Nephron (organoid): ENCODE measurements around the gene KCNJ11.

ENCODE experiments used
- H3K27ac Mint-ChIP-seq, 3 experiments: 2 replicates each; pipeline ENCODE4 v1.8.0; 2020; ENCODE audit warnings: mixed read lengths in 3 of 3, mild to moderate bottlenecking in 2 of 3, moderate library complexity in 1 of 3
- H3K27me3 Mint-ChIP-seq: 2 replicates; pipeline ENCODE4 v1.8.0; 2021; ENCODE audit warnings: low read depth, mild to moderate bottlenecking, moderate library complexity, mixed read lengths
- H3K36me3 Mint-ChIP-seq: 2 replicates; pipeline ENCODE4 v1.8.0; 2020; ENCODE audit warnings: low read depth, mixed read lengths
- H3K4me1 Mint-ChIP-seq: 2 replicates; pipeline ENCODE4 v1.8.0; 2020; ENCODE audit warnings: mixed read lengths
- H3K4me3 Mint-ChIP-seq, 3 experiments: 2 replicates each; pipeline ENCODE4 v1.8.0; 2020; ENCODE audit warnings: mild to moderate bottlenecking in 3 of 3, mixed read lengths in 3 of 3, moderate library complexity in 2 of 3
- H3K9me3 Mint-ChIP-seq: 2 replicates; pipeline ENCODE4 v1.8.0; 2020; ENCODE audit warnings: mixed read lengths
- TF ChIP-seq, protein P1 (sequence below), 3 experiments: fragments of 200-600 bp; sonication (generic); IDR thresholded peaks; one replicate each; pipeline ENCODE4 v1.5.0; 2021; ENCODE audit warnings: antibody characterized with exemption in 3 of 3; ENCODE audit not compliant: unreplicated experiment in 3 of 3

Gene KCNJ11

DNA sequence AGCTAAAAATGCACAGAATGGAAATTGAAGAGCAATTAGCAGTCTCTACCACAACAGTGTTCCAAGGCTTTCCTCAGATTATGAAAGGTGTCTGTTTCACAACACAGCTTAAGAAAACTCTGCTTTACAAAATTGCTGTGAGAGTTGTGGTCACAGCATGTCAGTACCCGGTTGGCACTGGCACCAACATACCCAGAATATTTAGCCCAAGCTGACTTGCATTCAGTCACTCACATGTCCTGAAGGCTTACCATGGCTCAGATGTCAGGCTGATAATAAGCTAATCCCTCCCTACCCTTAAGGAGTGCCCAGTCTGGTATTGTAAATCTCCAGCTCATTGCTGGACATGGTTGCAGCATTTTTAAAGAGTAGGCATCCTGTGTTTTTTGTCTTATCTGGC lies 22.0 kb downstream of the KCNJ11 start:
- TF ChIP-seq, protein P1, sequence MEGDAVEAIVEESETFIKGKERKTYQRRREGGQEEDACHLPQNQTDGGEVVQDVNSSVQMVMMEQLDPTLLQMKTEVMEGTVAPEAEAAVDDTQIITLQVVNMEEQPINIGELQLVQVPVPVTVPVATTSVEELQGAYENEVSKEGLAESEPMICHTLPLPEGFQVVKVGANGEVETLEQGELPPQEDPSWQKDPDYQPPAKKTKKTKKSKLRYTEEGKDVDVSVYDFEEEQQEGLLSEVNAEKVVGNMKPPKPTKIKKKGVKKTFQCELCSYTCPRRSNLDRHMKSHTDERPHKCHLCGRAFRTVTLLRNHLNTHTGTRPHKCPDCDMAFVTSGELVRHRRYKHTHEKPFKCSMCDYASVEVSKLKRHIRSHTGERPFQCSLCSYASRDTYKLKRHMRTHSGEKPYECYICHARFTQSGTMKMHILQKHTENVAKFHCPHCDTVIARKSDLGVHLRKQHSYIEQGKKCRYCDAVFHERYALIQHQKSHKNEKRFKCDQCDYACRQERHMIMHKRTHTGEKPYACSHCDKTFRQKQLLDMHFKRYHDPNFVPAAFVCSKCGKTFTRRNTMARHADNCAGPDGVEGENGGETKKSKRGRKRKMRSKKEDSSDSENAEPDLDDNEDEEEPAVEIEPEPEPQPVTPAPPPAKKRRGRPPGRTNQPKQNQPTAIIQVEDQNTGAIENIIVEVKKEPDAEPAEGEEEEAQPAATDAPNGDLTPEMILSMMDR (IDR thresholded peaks at IDR 0.05; ENCODE audit: unreplicated experiment in 3 of 3): no peak
- H3K4me1 Mint-ChIP-seq: no peaks in the 10 kb centered on the region
- no peak overlapping the region for H3K4me3 Mint-ChIP-seq
- peaks cover 4% of the 10 kb centered on the region for H3K27me3 Mint-ChIP-seq
- peaks cover 42% of the 10 kb centered on the region for H3K36me3 Mint-ChIP-seq
- H3K27ac Mint-ChIP-seq: no peak overlapping the region
- H3K9me3 Mint-ChIP-seq: peaks cover 52% of the 10 kb centered on the region

DNA sequence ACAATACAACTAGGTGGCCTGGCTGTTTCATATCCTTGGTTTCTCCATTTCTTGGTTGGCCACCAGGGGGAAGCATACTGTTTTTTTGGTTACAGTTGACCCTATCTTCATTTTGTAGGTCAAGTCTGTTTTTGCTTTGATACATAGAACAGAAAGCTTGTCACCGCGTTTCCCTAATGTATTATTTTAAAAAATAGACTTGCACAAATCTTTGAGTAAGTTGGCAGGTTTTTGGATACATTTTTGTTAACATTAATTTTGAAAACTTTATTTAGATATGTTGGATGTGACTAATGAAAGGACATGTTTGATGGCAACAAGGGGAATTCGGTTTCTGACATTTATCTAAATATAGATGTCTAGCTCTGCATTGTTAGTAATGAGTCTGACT lies 33.9 kb downstream of the KCNJ11 start:
- H3K27ac Mint-ChIP-seq: no peak overlapping the region
- peaks cover 22% of the 10 kb centered on the region for H3K4me1 Mint-ChIP-seq
- H3K9me3 Mint-ChIP-seq: peaks cover 12% of the 10 kb centered on the region
- TF ChIP-seq, protein P1 (IDR thresholded peaks at IDR 0.05; ENCODE audit: unreplicated experiment in 3 of 3): peak; percentile 62 to 67 (median 62)
- peaks cover 6% of the 10 kb centered on the region for H3K36me3 Mint-ChIP-seq
- peaks cover 46% of the 10 kb centered on the region for H3K27me3 Mint-ChIP-seq
- peak overlapping the region; percentile 83 to 92 (median 89) for H3K4me3 Mint-ChIP-seq

- TF ChIP-seq, protein P1 (IDR thresholded peaks at IDR 0.05; ENCODE audit: unreplicated experiment in 3 of 3): no peak
- Mint-ChIP-seq H3K27me3 (peaks cover 51% of the 10 kb centered on the region), H3K36me3 (peaks cover 1% of the 10 kb centered on the region), H3K4me1 (peaks cover 22% of the 10 kb centered on the region), H3K9me3 (peaks cover 9% of the 10 kb centered on the region), H3K27ac (peak overlapping the region; percentile 36 to 59 (median 42)), H3K4me3 (peak overlapping the region; percentile 87 to 92 (median 89))
These were observed 34.4 kb downstream of the KCNJ11 start for GRCh38 chr11:17353821-17354600.

GRCh38 chr11:17352950-17353820 lies 35.3 kb downstream of the KCNJ11 start:
- peaks cover 22% of the 10 kb centered on the region for H3K4me1 Mint-ChIP-seq

GRCh38 chr11:17351510-17352176 lies 36.8 kb downstream of the KCNJ11 start, which contains the start of gene NCR3LG1:
Gene NCR3LG1 (plus strand): TSS chr11:17351800. CDS start chr11:17351970, 170 bp downstream.
- H3K27me3 Mint-ChIP-seq: peaks cover 55% of the 10 kb centered on the region

More at GRCh38 chr11:17352950-17353820, 35.3 kb downstream of the KCNJ11 start:
- Mint-ChIP-seq H3K27ac (peak overlapping the region; percentile 42 to 66 (median 59)), H3K9me3 (peaks cover 7% of the 10 kb centered on the region), H3K4me3 (peak overlapping the region; percentile 87 to 92 (median 89)), H3K27me3 (peaks cover 52% of the 10 kb centered on the region), H3K36me3 (no peaks in the 10 kb centered on the region)
- TF ChIP-seq, protein P1 (IDR thresholded peaks at IDR 0.05; ENCODE audit: unreplicated experiment in 3 of 3): no peak

More at GRCh38 chr11:17351510-17352176, 36.8 kb downstream of the KCNJ11 start, which contains the start of gene NCR3LG1:
- TF ChIP-seq, protein P1 (IDR thresholded peaks at IDR 0.05; ENCODE audit: unreplicated experiment in 3 of 3): no peak
- Mint-ChIP-seq H3K4me3 (peak within 1 kb of the TSS; percentile 87 to 92 (median 89)), H3K36me3 (no peaks in the 10 kb centered on the region), H3K4me1 (peaks cover 22% of the 10 kb centered on the region), H3K9me3 (peaks cover 3% of the 10 kb centered on the region), H3K27ac (peak within 1 kb of the TSS in 2 of 3 experiments; percentile 16 to 66)
